Colon (tissue), 2 donors: ENCODE data around the gene ARHGAP1.
"Not testable (repeated sequence)": the region's sequence is repeated elsewhere in the genome, so short reads cannot be mapped to it uniquely, and the experiment has no call there.

ENCODE experiments used
- FAIRE-seq: peaks from 2 replicates; lab custom pipeline; 2012; peaks lifted over from hg19 to GRCh38; lab: Jason Lieb, UNC
- donor health status: control.
- donor health status: control.

The ARHGAP1 gene

GRCh38 chr11:46722566-46723358 is 22.3 kb upstream of the ARHGAP1 start:
- FAIRE-seq: no peak

- FAIRE-seq: no peak
These were observed 20.9 kb upstream of the ARHGAP1 start for GRCh38 chr11:46721286-46721685.

GRCh38 chr11:46719543-46720218 is 19.3 kb upstream of the ARHGAP1 start:
- FAIRE-seq: no peak

- FAIRE-seq: no peak
These were observed 18.7 kb upstream of the ARHGAP1 start, which contains the start of gene F2 for GRCh38 chr11:46719048-46719542. TSS of gene F2 (plus strand) at chr11:46719213. CDS start at chr11:46719236, 23 bp downstream.

- FAIRE-seq: no peak
These were observed 18.0 kb upstream of the ARHGAP1 start for GRCh38 chr11:46718155-46719019.

- FAIRE-seq: not testable (repeated sequence)
These were observed 17.4 kb upstream of the ARHGAP1 start for GRCh38 chr11:46717825-46718154.

- no peak for FAIRE-seq
These were observed 12.6 kb upstream of the ARHGAP1 start for GRCh38 chr11:46712874-46713576.

- FAIRE-seq: no peak
These were observed 10.9 kb upstream of the ARHGAP1 start for GRCh38 chr11:46711303-46711702.

GRCh38 chr11:46710821-46711269 is 10.4 kb upstream of the ARHGAP1 start:
- no peak for FAIRE-seq

GRCh38 chr11:46709351-46709750 is 8.9 kb upstream of the ARHGAP1 start:
- not testable (repeated sequence) for FAIRE-seq

- FAIRE-seq: no peak
These were observed 6.5 kb upstream of the ARHGAP1 start for GRCh38 chr11:46706886-46707285.

GRCh38 chr11:46705070-46705688 is 4.8 kb upstream of the ARHGAP1 start:
- no peak for FAIRE-seq

GRCh38 chr11:46701078-46701654 is 747 bp upstream of the ARHGAP1 start:
- no peak for FAIRE-seq

GRCh38 chr11:46698597-46698996 is 1.8 kb downstream of the ARHGAP1 start:
- no peak for FAIRE-seq

- no peak for FAIRE-seq
These were observed 2.7 kb downstream of the ARHGAP1 start for GRCh38 chr11:46697723-46698122.

GRCh38 chr11:46697303-46697702 is 3.1 kb downstream of the ARHGAP1 start:
- FAIRE-seq: no peak

- FAIRE-seq: no peak
These were observed 4.2 kb downstream of the ARHGAP1 start for GRCh38 chr11:46696212-46696558.

- FAIRE-seq: no peak
These were observed 4.8 kb downstream of the ARHGAP1 start for GRCh38 chr11:46695345-46696211.

- FAIRE-seq: no peak
These were observed 5.8 kb downstream of the ARHGAP1 start for GRCh38 chr11:46694607-46695006.

GRCh38 chr11:46694072-46694471 is 6.3 kb downstream of the ARHGAP1 start:
- FAIRE-seq: no peak
